NCI-H2107 (cell line): ENCODE data around the gene ALDH8A1.

ENCODE experiments used
- DNase-seq: peaks from one replicate; lab custom pipeline; 2025; lab: John Stamatoyannopoulos, UW

ALDH8A1 gene

GRCh38 chr6:134870677-134871498 lies 79.0 kb downstream of the ALDH8A1 start:
- peak; percentile 16 for DNase-seq

- no peak for DNase-seq
Observed at GRCh38 chr6:134868812-134869211, 81.1 kb downstream of the ALDH8A1 start.
